DND-41 (cell line): ENCODE data around the gene PSMC4.
A peak's percentile ranks its signal among the peaks of the same experiment; 100 is the strongest.

ENCODE experiments used
- ATAC-seq: fragments of 200-7000 bp; cut with Tn5 transposase; 3 replicates; pipeline ENCODE4 v1.9.1; 2021; ENCODE audit warnings: low read depth; ENCODE audit not compliant: insufficient read depth
- DNase-seq: peaks from one replicate; pipeline ENCODE4 v3.0.0-alpha.2; 2020
- H2AFZ ChIP-seq: 2 replicates; pipeline ENCODE4 v1.6.0; 2012; ENCODE audit warnings: low read depth, low read length
- H3K27ac ChIP-seq: 2 replicates; pipeline ENCODE4 v1.5.1; 2012; ENCODE audit warnings: low read length, inconsistent platforms
- H3K27me3 ChIP-seq: fragments of 200-600 bp; sonication (generic); 2 replicates; pipeline ENCODE4 v1.6.0; 2012; ENCODE audit warnings: low read length, mild to moderate bottlenecking, inconsistent platforms; ENCODE audit not compliant: insufficient read depth, poor library complexity
- H3K36me3 ChIP-seq: 2 replicates; pipeline ENCODE4 v1.5.1; 2012; ENCODE audit warnings: low read length, inconsistent platforms; ENCODE audit not compliant: insufficient read depth
- H3K4me1 ChIP-seq: 2 replicates; pipeline ENCODE4 v1.5.1; 2012; ENCODE audit warnings: mild to moderate bottlenecking, low read length; ENCODE audit not compliant: insufficient read depth
- H3K4me2 ChIP-seq: 2 replicates; pipeline ENCODE4 v1.6.0; 2012; ENCODE audit warnings: mild to moderate bottlenecking, moderate library complexity, low read length, inconsistent platforms; ENCODE audit not compliant: insufficient read depth
- H3K4me3 ChIP-seq, 2 experiments: fragments of 200-600 bp in 1 of 2; shearing (Covaris generic) in 1 of 2; 2 replicates each; pipeline ENCODE4 v1.5.1; 2012 to 2016; ENCODE audit warnings: inconsistent platforms in 2 of 2, low read length in 2 of 2, mild to moderate bottlenecking in 2 of 2, low read depth in 1 of 2, moderate library complexity in 1 of 2
- H3K79me2 ChIP-seq: 2 replicates; pipeline ENCODE4 v1.6.0; 2012; ENCODE audit warnings: low read length, inconsistent platforms; ENCODE audit not compliant: insufficient read depth
- H3K9ac ChIP-seq: 2 replicates; pipeline ENCODE4 v1.6.0; 2012; ENCODE audit warnings: low read depth, mild to moderate bottlenecking, inconsistent platforms, low read length, moderate library complexity
- H3K9me3 ChIP-seq: 2 replicates; pipeline ENCODE4 v1.5.1; 2012; ENCODE audit warnings: low read length, moderate library complexity, mild to moderate bottlenecking, inconsistent platforms; ENCODE audit not compliant: insufficient read depth, severe bottlenecking
- H4K20me1 ChIP-seq: 2 replicates; pipeline ENCODE4 v1.6.0; 2012; ENCODE audit warnings: low read length; ENCODE audit not compliant: insufficient read depth
- CTCF ChIP-seq: IDR thresholded peaks from 2 replicates; pipeline ENCODE4 v1.5.1; 2012; ENCODE audit warnings: borderline replicate concordance, low read length, moderate library complexity, mild to moderate bottlenecking; ENCODE audit not compliant: poor library complexity, severe bottlenecking; ENCODE audit errors: extremely low read depth
- EZH2 ChIP-seq: IDR thresholded peaks from 3 replicates; pipeline ENCODE4 v1.6.1; 2012; ENCODE audit warnings: borderline replicate concordance, low read depth, mild to moderate bottlenecking, moderate library complexity, low read length, inconsistent platforms; ENCODE audit not compliant: severe bottlenecking

Gene PSMC4

GRCh38 chr19:39993605-39994004 is 22.6 kb downstream of the PSMC4 start:
- Histone ChIP-seq H3K79me2 (peaks cover 70% of the 10 kb centered on the region), H3K9me3 (peaks cover 3% of the 10 kb centered on the region), H4K20me1 (no peaks in the 10 kb centered on the region), H3K27ac (no peak overlapping the region), H3K27me3 (no peaks in the 10 kb centered on the region), H3K4me1 (peaks cover 19% of the 10 kb centered on the region), H2AFZ (no peak overlapping the region), H3K4me3 (no peak overlapping the region), H3K9ac (no peak overlapping the region), H3K4me2 (no peak overlapping the region), H3K36me3 (peaks cover 10% of the 10 kb centered on the region; the same call in 1 of the 2 replicates)
- no peak for DNase-seq
- no peak for ATAC-seq
- TF ChIP-seq EZH2 = no peak

- TF ChIP-seq EZH2 (no peak), CTCF (no peak)
- Histone ChIP-seq H3K4me1 (peaks cover 19% of the 10 kb centered on the region), H3K27ac (no peak overlapping the region), H3K27me3 (no peaks in the 10 kb centered on the region), H2AFZ (no peak overlapping the region), H3K79me2 (peaks cover 63% of the 10 kb centered on the region), H3K9ac (no peak overlapping the region), H3K9me3 (peaks cover 3% of the 10 kb centered on the region), H3K4me3 (no peak overlapping the region), H3K36me3 (peaks cover 10% of the 10 kb centered on the region; the same call in 1 of the 2 replicates), H3K4me2 (no peak overlapping the region), H4K20me1 (no peaks in the 10 kb centered on the region)
- DNase-seq = no peak
- no peak for ATAC-seq
Observed at GRCh38 chr19:39994361-39994760, 23.4 kb downstream of the PSMC4 start.

GRCh38 chr19:39995794-39996193 is 24.8 kb downstream of the PSMC4 start:
- Histone ChIP-seq H3K79me2 (peaks cover 53% of the 10 kb centered on the region), H3K27me3 (no peaks in the 10 kb centered on the region), H3K36me3 (peaks cover 10% of the 10 kb centered on the region; the same call in 1 of the 2 replicates), H4K20me1 (no peaks in the 10 kb centered on the region), H2AFZ (no peak overlapping the region), H3K9me3 (peaks cover 3% of the 10 kb centered on the region), H3K4me3 (peak overlapping the region; percentile 68 to 83; a peak in 3 of 4 replicates), H3K9ac (peak overlapping the region; percentile 80; the same call in 1 of the 2 replicates), H3K4me1 (peaks cover 19% of the 10 kb centered on the region), H3K4me2 (peak overlapping the region; percentile 88), H3K27ac (no peak overlapping the region)
- ATAC-seq (no peak), DNase-seq (no peak)
- TF ChIP-seq CTCF = no peak
- TF ChIP-seq EZH2 = no peak

- TF ChIP-seq EZH2 = no peak
- TF ChIP-seq CTCF = no peak
- ATAC-seq = peak; percentile 56
- Histone ChIP-seq H2AFZ (peak overlapping the region; percentile 97), H3K4me1 (peaks cover 19% of the 10 kb centered on the region), H4K20me1 (no peaks in the 10 kb centered on the region), H3K9me3 (peaks cover 3% of the 10 kb centered on the region), H3K79me2 (peaks cover 52% of the 10 kb centered on the region), H3K4me3 (peak overlapping the region; percentile 68 to 83), H3K36me3 (peaks cover 13% of the 10 kb centered on the region), H3K27ac (peak overlapping the region; percentile 92), H3K4me2 (peak overlapping the region; percentile 88), H3K9ac (peak overlapping the region; percentile 80), H3K27me3 (no peaks in the 10 kb centered on the region)
- DNase-seq = peak; percentile 54
Observed at GRCh38 chr19:39996218-39996810, 25.3 kb downstream of the PSMC4 start.
